ENCODE results near the gene HELZ2.

The HELZ2 gene

DNA sequence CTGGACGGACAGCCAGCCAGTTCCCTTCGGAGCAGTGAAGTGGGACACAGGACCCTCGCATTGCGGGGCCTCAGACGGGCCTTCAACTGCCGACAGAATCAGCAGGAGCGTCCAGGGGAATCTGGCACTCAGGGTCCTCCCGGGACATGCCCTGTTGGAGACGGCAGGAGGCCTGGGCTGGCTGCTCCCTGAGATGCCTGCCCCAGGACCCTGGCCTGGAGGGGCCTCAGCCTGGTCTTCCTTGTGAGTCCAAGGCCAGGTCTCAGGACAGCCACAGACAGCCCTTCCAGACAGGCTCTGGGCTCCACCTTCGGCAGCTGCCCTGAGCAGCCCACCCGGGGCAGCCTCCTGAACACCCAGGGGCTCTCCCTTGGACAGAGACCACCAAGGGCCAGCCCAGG lies 14.6 kb upstream of the HELZ2 start:
- Mint-ChIP-seq H3K27me3 (ENCODE audit: low read depth, poor library complexity) (no peaks in the 10 kb centered on the region), H3K9me3 (no peaks in the 10 kb centered on the region), H3K27ac (peak overlapping the region; percentile 82), H3K4me1 (peaks cover 20% of the 10 kb centered on the region), H3K4me3 (no peak overlapping the region), H3K36me3 (ENCODE audit: low read depth) (peaks cover 23% of the 10 kb centered on the region)
- TF ChIP-seq, protein P1, sequence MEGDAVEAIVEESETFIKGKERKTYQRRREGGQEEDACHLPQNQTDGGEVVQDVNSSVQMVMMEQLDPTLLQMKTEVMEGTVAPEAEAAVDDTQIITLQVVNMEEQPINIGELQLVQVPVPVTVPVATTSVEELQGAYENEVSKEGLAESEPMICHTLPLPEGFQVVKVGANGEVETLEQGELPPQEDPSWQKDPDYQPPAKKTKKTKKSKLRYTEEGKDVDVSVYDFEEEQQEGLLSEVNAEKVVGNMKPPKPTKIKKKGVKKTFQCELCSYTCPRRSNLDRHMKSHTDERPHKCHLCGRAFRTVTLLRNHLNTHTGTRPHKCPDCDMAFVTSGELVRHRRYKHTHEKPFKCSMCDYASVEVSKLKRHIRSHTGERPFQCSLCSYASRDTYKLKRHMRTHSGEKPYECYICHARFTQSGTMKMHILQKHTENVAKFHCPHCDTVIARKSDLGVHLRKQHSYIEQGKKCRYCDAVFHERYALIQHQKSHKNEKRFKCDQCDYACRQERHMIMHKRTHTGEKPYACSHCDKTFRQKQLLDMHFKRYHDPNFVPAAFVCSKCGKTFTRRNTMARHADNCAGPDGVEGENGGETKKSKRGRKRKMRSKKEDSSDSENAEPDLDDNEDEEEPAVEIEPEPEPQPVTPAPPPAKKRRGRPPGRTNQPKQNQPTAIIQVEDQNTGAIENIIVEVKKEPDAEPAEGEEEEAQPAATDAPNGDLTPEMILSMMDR (IDR thresholded peaks at IDR 0.05), result no peak
- no peak for DNase-seq

DNA sequence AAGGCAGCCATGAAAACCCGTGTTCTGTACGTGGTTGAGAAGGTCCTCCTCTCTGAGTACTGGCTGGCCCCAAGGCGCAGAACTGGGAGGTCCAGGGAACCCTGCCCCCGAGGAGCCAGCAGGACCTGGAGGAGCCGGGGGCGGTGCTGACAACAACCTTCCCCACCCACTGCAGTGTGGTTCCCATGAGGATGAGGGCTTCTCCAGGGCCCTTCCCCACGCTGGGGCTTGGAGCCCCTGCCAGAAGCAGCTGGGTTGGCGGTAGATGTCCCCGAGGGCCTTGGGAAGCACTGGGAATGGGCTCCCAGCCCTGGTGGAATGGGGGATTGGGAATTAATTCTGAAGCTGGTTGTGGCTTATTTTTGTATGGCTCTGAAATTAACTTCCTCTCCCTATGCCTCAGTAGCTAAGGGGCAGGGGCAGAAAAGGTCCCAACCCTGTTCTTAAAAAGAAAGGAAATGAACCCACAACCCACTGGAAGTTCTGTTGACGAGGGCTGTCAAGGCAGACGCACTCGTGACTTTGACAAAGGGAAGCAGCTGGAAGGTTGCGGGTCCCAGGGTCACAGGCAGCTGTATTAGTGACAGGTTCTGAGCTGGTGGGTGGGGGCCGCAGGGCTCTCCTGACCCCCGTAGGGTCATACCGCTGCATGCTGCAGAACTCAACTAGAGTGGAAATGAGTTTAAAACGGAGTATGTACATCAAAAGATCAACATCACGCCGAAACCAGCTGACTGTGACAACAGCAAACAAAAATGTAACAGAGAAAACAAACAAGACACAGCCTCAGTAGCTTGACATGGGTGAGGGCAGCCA lies 13.9 kb upstream of the HELZ2 start:
- TF ChIP-seq, protein P1 (IDR thresholded peaks at IDR 0.05), result no peak
- Mint-ChIP-seq H3K9me3 (no peaks in the 10 kb centered on the region), H3K36me3 (ENCODE audit: low read depth) (peaks cover 18% of the 10 kb centered on the region), H3K4me1 (peaks cover 24% of the 10 kb centered on the region), H3K4me3 (no peak overlapping the region), H3K27me3 (ENCODE audit: low read depth, poor library complexity) (no peaks in the 10 kb centered on the region), H3K27ac (peak overlapping the region; percentile 82)
- DNase-seq, result no peak

DNA sequence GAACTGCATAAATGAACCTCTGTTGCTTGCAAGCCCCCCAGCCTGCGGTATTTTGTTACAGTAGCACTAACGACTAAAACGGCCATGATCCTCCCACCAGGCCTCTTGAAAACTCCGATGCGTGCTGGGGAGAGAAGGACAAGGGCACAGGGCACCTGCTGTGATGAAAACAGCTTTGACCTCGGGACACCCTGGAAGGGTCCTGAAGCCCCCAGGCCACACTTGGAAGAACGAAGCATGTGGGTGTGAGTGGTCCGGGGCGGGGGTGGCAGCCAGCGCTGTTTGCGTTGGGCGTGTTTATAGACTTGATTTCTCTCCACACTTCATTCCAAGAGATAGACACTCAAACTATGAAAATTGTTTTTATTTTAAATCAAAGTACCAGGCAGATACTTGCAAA lies 13.2 kb upstream of the HELZ2 start:
- Mint-ChIP-seq H3K4me1 (peaks cover 29% of the 10 kb centered on the region), H3K9me3 (no peaks in the 10 kb centered on the region), H3K27ac (no peak overlapping the region), H3K27me3 (ENCODE audit: low read depth, poor library complexity) (no peaks in the 10 kb centered on the region), H3K36me3 (ENCODE audit: low read depth) (peaks cover 16% of the 10 kb centered on the region), H3K4me3 (no peak overlapping the region)
- DNase-seq, result no peak
- TF ChIP-seq, protein P1 (IDR thresholded peaks at IDR 0.05), result no peak

DNA sequence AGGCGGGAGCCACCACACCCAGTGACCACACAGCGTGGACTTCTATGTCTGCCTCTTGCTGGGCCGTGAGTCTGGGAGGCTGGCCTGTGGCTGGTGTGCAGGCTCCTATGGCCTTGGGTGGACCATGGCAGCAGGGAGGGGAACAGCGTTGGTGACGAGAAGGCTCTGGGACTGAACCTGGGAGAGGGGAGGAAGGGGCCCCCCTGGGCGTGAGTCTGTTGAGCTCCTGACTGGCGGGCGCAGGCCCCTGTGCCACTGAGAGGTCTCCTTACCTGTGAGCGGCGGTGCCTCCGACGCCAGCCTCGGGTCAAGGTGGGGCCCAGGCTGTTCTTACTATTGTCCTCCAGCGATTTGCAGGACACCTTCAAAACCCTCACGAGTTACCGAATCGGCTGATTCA lies 12.8 kb upstream of the HELZ2 start:
- H3K4me3 Mint-ChIP-seq, result no peak overlapping the region
- no peak for DNase-seq
- no peaks in the 10 kb centered on the region for H3K9me3 Mint-ChIP-seq
- TF ChIP-seq, protein P1 (IDR thresholded peaks at IDR 0.05), result no peak
- peaks cover 29% of the 10 kb centered on the region for H3K4me1 Mint-ChIP-seq
- H3K27me3 Mint-ChIP-seq (ENCODE audit: low read depth, poor library complexity), result no peaks in the 10 kb centered on the region
- no peak overlapping the region for H3K27ac Mint-ChIP-seq
- H3K36me3 Mint-ChIP-seq (ENCODE audit: low read depth), result peaks cover 16% of the 10 kb centered on the region

DNA sequence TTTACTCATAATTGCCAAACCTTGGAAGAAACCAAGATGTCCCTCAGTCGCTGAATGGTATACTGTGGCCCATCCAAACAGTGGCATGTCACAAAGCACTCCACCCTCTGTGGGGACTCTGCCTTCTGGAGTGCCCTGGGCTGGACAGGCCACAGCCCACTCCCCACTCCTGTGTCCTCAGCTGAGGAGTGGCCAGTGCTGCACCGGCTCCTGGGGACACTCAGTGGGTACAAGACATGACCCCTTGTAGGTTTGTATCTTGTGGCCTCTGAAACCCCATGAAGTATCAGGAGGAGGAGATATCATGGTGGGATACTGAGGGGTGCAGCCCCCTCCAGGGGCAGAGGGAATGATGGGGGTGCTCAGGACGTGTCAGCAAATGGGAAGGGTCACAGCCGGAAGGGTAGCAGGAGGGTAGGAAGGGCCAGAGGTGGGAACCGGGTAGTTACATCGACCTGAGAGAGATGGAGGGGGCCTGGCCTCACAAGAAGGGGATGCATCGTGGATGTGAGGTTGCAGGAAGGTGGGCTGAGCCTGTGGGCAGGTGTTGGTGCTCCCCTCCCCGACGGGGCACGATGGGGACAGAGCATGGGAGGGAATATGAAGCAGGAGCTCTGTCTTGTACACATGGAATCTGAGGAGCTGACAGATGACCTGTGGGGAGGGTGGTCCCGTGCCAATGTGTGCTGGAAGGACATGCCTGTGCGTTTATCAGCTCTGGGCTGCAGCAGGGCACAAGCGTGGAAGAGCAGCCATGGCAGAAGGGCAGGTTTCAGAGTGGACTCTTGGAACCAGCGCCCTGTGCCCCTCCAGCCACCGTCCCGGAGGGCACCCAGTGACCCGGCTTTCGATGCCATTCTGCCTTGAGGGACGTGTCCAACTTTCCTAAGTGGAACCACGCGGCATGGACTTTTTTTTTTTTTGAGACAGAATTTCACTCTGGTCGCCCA lies 11.9 kb upstream of the HELZ2 start:
- Mint-ChIP-seq H3K27ac (no peak overlapping the region), H3K4me3 (no peak overlapping the region), H3K27me3 (ENCODE audit: low read depth, poor library complexity) (no peaks in the 10 kb centered on the region), H3K9me3 (no peaks in the 10 kb centered on the region), H3K4me1 (peaks cover 29% of the 10 kb centered on the region), H3K36me3 (ENCODE audit: low read depth) (peaks cover 13% of the 10 kb centered on the region)
- no peak for DNase-seq
- TF ChIP-seq, protein P1 (IDR thresholded peaks at IDR 0.05), result no peak
